CD14-positive monocyte (primary cell): ENCODE data around the gene KIRREL3. TPM values are rescaled to one million over a fixed set of nuclear protein-coding genes. Genes with fewer than 3 reads are reported as not detected.

Experiments
- DNase-seq, 3 donors: peaks; one replicate each; pipeline ENCODE4 v3.0.0-alpha.2; 2011 to 2022
- H2AFZ ChIP-seq: 2 replicates; pipeline ENCODE4 v1.6.0; 2012; ENCODE audit warnings: mild to moderate bottlenecking, low read depth, low read length, inconsistent platforms; ENCODE audit not compliant: insufficient read depth, poor library complexity, severe bottlenecking
- H3K27ac ChIP-seq, 2 donors: 1 replicate in 1 of 2; 2 replicates in 1 of 2; pipeline ENCODE4 v1.5.1; 2012 to 2013; ENCODE audit warnings: low read length in 2 of 2, control low read depth in 1 of 2, inconsistent platforms in 1 of 2, low read depth in 1 of 2, mild to moderate bottlenecking in 1 of 2
- H3K27me3 ChIP-seq, 2 donors: one replicate each; pipeline versions ENCODE4 v1.6.0 to v1.6.1; 2011 to 2013; ENCODE audit warnings: low read length in 2 of 2; ENCODE audit not compliant: control insufficient read depth in 2 of 2, insufficient read depth in 2 of 2
- H3K36me3 ChIP-seq, 2 donors: replicated peaks in 1 of 2; 1 replicate in 1 of 2; 2 replicates in 1 of 2; pipeline versions ENCODE4 v1.5.1 to v1.6.1; 2012 to 2013; ENCODE audit warnings: low read length in 2 of 2, control low read depth in 1 of 2, inconsistent platforms in 1 of 2, mild to moderate bottlenecking in 1 of 2; ENCODE audit not compliant: insufficient read depth in 2 of 2, control insufficient read depth in 1 of 2
- H3K4me1 ChIP-seq, 2 donors: 1 replicate in 1 of 2; 2 replicates in 1 of 2; pipeline versions ENCODE4 v1.5.1 to v1.6.1; 2012 to 2013; ENCODE audit warnings: low read length in 2 of 2, control low read depth in 1 of 2, inconsistent platforms in 1 of 2, mild to moderate bottlenecking in 1 of 2, moderate library complexity in 1 of 2; ENCODE audit not compliant: insufficient read depth in 2 of 2, control insufficient read depth in 1 of 2
- H3K4me2 ChIP-seq: replicated peaks from 2 replicates; pipeline ENCODE3; 2012; ENCODE audit warnings: low read length, moderate library complexity, mild to moderate bottlenecking; ENCODE audit not compliant: poor library complexity, severe bottlenecking; ENCODE audit errors: extremely low read depth
- H3K4me3 ChIP-seq, 3 experiments: fragments of 200-600 bp in 1 of 3; sonication (generic) in 1 of 3; replicated peaks in 1 of 3; 1 replicate in 2 of 3; 2 replicates in 1 of 3; pipeline ENCODE4 v1.5.1; 2011 to 2013; ENCODE audit warnings: low read length in 3 of 3, mild to moderate bottlenecking in 3 of 3, control low read depth in 2 of 3, low read depth in 2 of 3, inconsistent platforms in 1 of 3, moderate library complexity in 1 of 3
- H3K79me2 ChIP-seq: 2 replicates; pipeline ENCODE4 v1.6.0; 2012; ENCODE audit warnings: mild to moderate bottlenecking, control low read depth, inconsistent platforms, low read length, moderate library complexity; ENCODE audit not compliant: insufficient read depth
- H3K9ac ChIP-seq: 2 replicates; pipeline ENCODE4 v1.6.0; 2017; ENCODE audit warnings: low read length, mild to moderate bottlenecking; ENCODE audit not compliant: insufficient read depth, poor library complexity, severe bottlenecking
- H3K9me3 ChIP-seq, 2 donors: replicated peaks in 1 of 2; 1 replicate in 1 of 2; 2 replicates in 1 of 2; pipeline versions ENCODE4 v1.5.1 to v1.6.1; 2012 to 2013; ENCODE audit warnings: low read length in 2 of 2, control low read depth in 1 of 2; ENCODE audit not compliant: control insufficient read depth in 1 of 2, insufficient read depth in 1 of 2
- H4K20me1 ChIP-seq: 2 replicates; pipeline ENCODE4 v1.6.0; 2012; ENCODE audit warnings: mild to moderate bottlenecking, low read length, control low read depth, moderate library complexity; ENCODE audit not compliant: insufficient read depth
- H3K27ac Mint-ChIP-seq, 7 donors: one replicate each; pipeline ENCODE4 v1.8.0; 2020; ENCODE audit warnings: mild to moderate bottlenecking in 7 of 7, mixed read lengths in 7 of 7, moderate library complexity in 6 of 7, inconsistent platforms in 2 of 7
- H3K27me3 Mint-ChIP-seq, 3 donors: one replicate each; pipeline ENCODE4 v1.8.0; 2021 to 2022; ENCODE audit warnings: low read depth in 3 of 3, mild to moderate bottlenecking in 3 of 3, mixed read lengths in 3 of 3, moderate library complexity in 3 of 3, inconsistent platforms in 1 of 3
- H3K36me3 Mint-ChIP-seq, 2 donors: one replicate each; pipeline ENCODE4 v1.8.0; 2020; ENCODE audit warnings: mixed read lengths in 2 of 2, inconsistent platforms in 1 of 2, mild to moderate bottlenecking in 1 of 2
- H3K4me1 Mint-ChIP-seq: one replicate; pipeline ENCODE4 v1.8.0; 2020; ENCODE audit warnings: mild to moderate bottlenecking, mixed read lengths
- H3K4me3 Mint-ChIP-seq, 2 donors: one replicate each; pipeline ENCODE4 v1.8.0; 2020; ENCODE audit warnings: mild to moderate bottlenecking in 2 of 2, mixed read lengths in 2 of 2, moderate library complexity in 1 of 2
- H3K9me3 Mint-ChIP-seq, 7 donors: one replicate each; pipeline ENCODE4 v1.8.0; 2020 to 2022; ENCODE audit warnings: mixed read lengths in 7 of 7, mild to moderate bottlenecking in 6 of 7, moderate library complexity in 6 of 7, inconsistent platforms in 2 of 7
- CTCF ChIP-seq: fragments of 200-600 bp; IDR thresholded peaks from one replicate; pipeline ENCODE4 v1.8.0; 2022; ENCODE audit warnings: antibody characterized with exemption, mild to moderate bottlenecking
- WGBS: methylation state at CpG from one replicate; pipeline ENCODE4 v1.1.5; 2013; ENCODE audit warnings: missing lambda C conversion rate; ENCODE audit not compliant: insufficient coverage; 5-methylcytosine and 5-hydroxymethylcytosine counted together
- intact Hi-C, 2 donors: fragments of 100-400 bp; cut with micrococcal nuclease; formaldehyde crosslinking; loops; one replicate each; pipeline versions ENCODE4 v1.15.0 to v1.15.1; 2023
- polyA plus RNA-seq, 3 donors: library from polyadenylated mRNA; depleted of rRNA in 1 of 3; unstranded in 2 of 3; stranded (reverse) in 1 of 3; fragments of 300-500 nt in 2 of 3; fragments of >200 nt in 1 of 3; fragmentation: Illumina TruSeq in 2 of 3; gene quantifications; 1 replicate in 2 of 3; 2 replicates in 1 of 3; pipeline ENCODE4 v1.2.3, GENCODE V29; 2012 to 2021

The KIRREL3 gene
- polyA plus RNA-seq, 3 donors: not detected

- intact Hi-C loops: no loop called here
- no peak overlapping the region for H3K27ac ChIP-seq
- DNase-seq: no peak
Measured at GRCh38 chr11:126462422-126462821, 538.1 kb downstream of the KIRREL3 start.

GRCh38 chr11:126461996-126462395 lies 538.6 kb downstream of the KIRREL3 start:
- Mint-ChIP-seq H3K4me3 (no peak overlapping the region), H3K9me3 (peaks cover 0 to 4% (median 0%) of the 10 kb centered on the region in 7 donors), H3K36me3 (no peaks in the 10 kb centered on the region), H3K27me3 (peaks cover 4 to 14% (median 14%) of the 10 kb centered on the region in 3 donors), H3K4me1 (peaks cover 30% of the 10 kb centered on the region), H3K27ac (no peak overlapping the region)
- Histone ChIP-seq H3K27me3 (no peaks in the 10 kb centered on the region), H3K4me2 (no peak overlapping the region), H3K9me3 (no peaks in the 10 kb centered on the region), H2AFZ (no peak overlapping the region), H4K20me1 (no peaks in the 10 kb centered on the region), H3K9ac (no peak overlapping the region), H3K4me1 (peaks cover 31 to 38% of the 10 kb centered on the region in 2 donors), H3K4me3 (no peak overlapping the region), H3K79me2 (no peaks in the 10 kb centered on the region), H3K27ac (no peak overlapping the region), H3K36me3 (no peaks in the 10 kb centered on the region)
- no peak for TF ChIP-seq CTCF
- intact Hi-C loops: no loop called here
- no peak for DNase-seq
- whole genome bisulfite sequencing: 89% methylated on average over 5 of the region's 6 CpGs

More at GRCh38 chr11:126462422-126462821, 538.1 kb downstream of the KIRREL3 start:
- no peaks in the 10 kb centered on the region for H4K20me1 ChIP-seq
- 100% methylated on average over 1 of the region's 7 CpGs for WGBS
- peaks cover 33 to 38% of the 10 kb centered on the region in 2 donors for H3K4me1 ChIP-seq
- no peaks in the 10 kb centered on the region for H3K27me3 ChIP-seq
- Mint-ChIP-seq H3K9me3 (peaks cover 0 to 4% (median 0%) of the 10 kb centered on the region in 7 donors), H3K27me3 (peaks cover 4 to 14% (median 14%) of the 10 kb centered on the region in 3 donors), H3K4me3 (no peak overlapping the region), H3K27ac (no peak overlapping the region), H3K4me1 (peaks cover 30% of the 10 kb centered on the region), H3K36me3 (no peaks in the 10 kb centered on the region)
- H3K4me3 ChIP-seq: no peak overlapping the region
- no peak overlapping the region for H3K4me2 ChIP-seq
- H3K36me3 ChIP-seq: no peaks in the 10 kb centered on the region
- H3K9me3 ChIP-seq: no peaks in the 10 kb centered on the region
- no peaks in the 10 kb centered on the region for H3K79me2 ChIP-seq
- H3K9ac ChIP-seq: no peak overlapping the region
- H2AFZ ChIP-seq: no peak overlapping the region
- TF ChIP-seq CTCF: no peak
